Adrenal gland (tissue), 5 donors: ENCODE measurements around the gene NIPSNAP2.

Source experiments
- CTCF ChIP-seq, 6 experiments: fragments of 450-650 bp in 4 of 6; fragments of 200-600 bp in 2 of 6; sonication (generic) in 1 of 6; IDR thresholded peaks; 1 replicate in 5 of 6; 2 replicates in 1 of 6; pipeline versions ENCODE4 v1.5.1 to v1.8.0; 2016 to 2021; ENCODE audit warnings: antibody characterized with exemption in 6 of 6, mild to moderate bottlenecking in 2 of 6, moderate library complexity in 1 of 6
- POLR2A ChIP-seq, 2 donors: fragments of 450-650 bp; IDR thresholded peaks; one replicate each; pipeline ENCODE4 v1.6.1; 2017; ENCODE audit warnings: antibody characterized with exemption in 2 of 2, mild to moderate bottlenecking in 2 of 2, moderate library complexity in 1 of 2
- donor health status: DM: no; HTN: no; CAD: no.

GRCh38 chr7:55983537-55983936 lies 19.2 kb downstream of the NIPSNAP2 start:
- no peak for TF ChIP-seq CTCF (IDR thresholded peaks at IDR 0.05)
- TF ChIP-seq POLR2A (IDR thresholded peaks at IDR 0.05) = no peak
